Stomach (tissue), 9 donors: ENCODE measurements around the gene TMEM131. TPM values are rescaled to one million over a fixed set of nuclear protein-coding genes. Genes with fewer than 3 reads are reported as not detected.

Experiments
- DNase-seq, 2 donors: peaks; one replicate each; pipeline versions ENCODE4 v3.0.0 to v3.0.0-alpha.2; 2013 to 2019
- H3K27ac ChIP-seq, 5 donors: fragments of 200-600 bp in 4 of 5; sonication (generic) in 4 of 5; one replicate each; pipeline ENCODE4 v1.5.1; 2013 to 2019; ENCODE audit warnings: mild to moderate bottlenecking in 1 of 5, moderate library complexity in 1 of 5
- H3K27me3 ChIP-seq, 3 donors: fragments of 200-600 bp; sonication (generic); one replicate each; pipeline ENCODE4 v1.5.1; 2017 to 2019; ENCODE audit warnings: mixed run types in 1 of 3
- H3K36me3 ChIP-seq, 4 donors: fragments of 200-600 bp; sonication (generic); 1 replicate in 3 of 4; 2 replicates in 1 of 4; pipeline ENCODE4 v1.5.1; 2016 to 2019
- H3K4me1 ChIP-seq, 4 donors: fragments of 200-600 bp; sonication (generic); one replicate each; pipeline ENCODE4 v1.5.1; 2016 to 2019
- H3K4me3 ChIP-seq, 4 donors: fragments of 200-600 bp; sonication (generic) in 3 of 4; one replicate each; pipeline ENCODE4 v1.5.1; 2016 to 2019; ENCODE audit warnings: mild to moderate bottlenecking in 1 of 4
- H3K9me3 ChIP-seq, 4 donors: fragments of 200-600 bp; sonication (generic); one replicate each; pipeline ENCODE4 v1.5.1; 2016 to 2019
- CTCF ChIP-seq, 7 experiments: fragments of 450-650 bp in 4 of 7; fragments of 200-600 bp in 3 of 7; sonication (generic) in 3 of 7; IDR thresholded peaks; one replicate each; pipeline ENCODE4 v1.5.1; 2016 to 2019; ENCODE audit warnings: antibody characterized with exemption in 7 of 7, control low read depth in 2 of 7, mild to moderate bottlenecking in 1 of 7
- EP300 ChIP-seq: sonication (generic); formaldehyde crosslinking; IDR thresholded peaks from one replicate; pipeline ENCODE4 v1.6.1; 2017; ENCODE audit warnings: antibody characterized with exemption
- POLR2A ChIP-seq, 4 donors: fragments of 450-650 bp; IDR thresholded peaks; one replicate each; pipeline ENCODE4 v1.6.1; 2016; ENCODE audit warnings: antibody characterized with exemption in 4 of 4, control low read depth in 2 of 4, mild to moderate bottlenecking in 1 of 4, moderate library complexity in 1 of 4
- POLR2AphosphoS5 ChIP-seq, 3 donors: sonication (generic); formaldehyde crosslinking; IDR thresholded peaks; one replicate each; pipeline ENCODE4 v1.6.1; 2016; ENCODE audit warnings: antibody characterized with exemption in 3 of 3
- WGBS, 5 donors: extraction: QIAGEN DNeasy Blood & Tissue Kit in 3 of 5; methylation state at CpG; one replicate each; pipeline versions ENCODE4 v1.1.5 to v1.1.7; 2013 to 2018; 5-methylcytosine and 5-hydroxymethylcytosine counted together
- intact Hi-C: fragments of 100-400 bp; cut with DNase I; formaldehyde crosslinking; loops from one replicate; pipeline ENCODE4 v1.15.1; 2023; ENCODE audit warnings: low total_unique reads
- polyA plus RNA-seq, 3 donors: library from polyadenylated mRNA; stranded (reverse); fragments of 200-250 nt; gene quantifications; one replicate each; pipeline ENCODE4 v1.2.3, GENCODE V29; 2013
- total RNA-seq, 5 donors: library from RNA; depleted of rRNA; stranded (reverse); fragments of >200 nt; gene quantifications; one replicate each; pipeline versions ENCODE4 v1.1.0 to v1.2.3, GENCODE V29; 2014 to 2016
- donor health status: healthy with polysubstance abuse.
- donor health status: Bipolar disorder and iron deficiency.
- donor health status: healthy.

Gene TMEM131
- total and polyA plus RNA-seq, 8 donors = 4.4 to 119 (median 43.1) TPM

GRCh38 chr2:97928591-97928990, 67.2 kb downstream of the TMEM131 start:
- H3K27ac ChIP-seq = no peak overlapping the region
- no peak overlapping the region for H3K4me3 ChIP-seq
- H3K4me1 ChIP-seq = peaks cover 0 to 41% (median 28%) of the 10 kb centered on the region in 4 donors
- no peak for DNase-seq
- 96 to 98% (median 97%) methylated on average over 3 of the region's 3 CpGs for WGBS, 5 donors
- H3K36me3 ChIP-seq = peaks cover 6 to 24% (median 22%) of the 10 kb centered on the region in 4 donors
- no peak for TF ChIP-seq POLR2AphosphoS5 (IDR thresholded peaks at IDR 0.05)
- TF ChIP-seq EP300 = no peak
- TF ChIP-seq CTCF (IDR thresholded peaks at IDR 0.05) = no peak
- TF ChIP-seq POLR2A (IDR thresholded peaks at IDR 0.05) = no peak
- H3K9me3 ChIP-seq = no peaks in the 10 kb centered on the region
- H3K27me3 ChIP-seq = no peaks in the 10 kb centered on the region
- intact Hi-C loops = no loop called here

- no peaks in the 10 kb centered on the region for H3K9me3 ChIP-seq
- 38 to 69% (median 57%) methylated on average over 2 of the region's 2 CpGs for WGBS, 5 donors
- no peak for DNase-seq
- H3K4me1 ChIP-seq = peaks cover 0 to 29% (median 25%) of the 10 kb centered on the region in 4 donors
- peaks cover 6 to 38% (median 24%) of the 10 kb centered on the region in 4 donors for H3K36me3 ChIP-seq
- no peak for TF ChIP-seq POLR2A (IDR thresholded peaks at IDR 0.05)
- TF ChIP-seq CTCF (IDR thresholded peaks at IDR 0.05) = no peak
- no peak for TF ChIP-seq EP300
- TF ChIP-seq POLR2AphosphoS5 (IDR thresholded peaks at IDR 0.05) = no peak
- no peaks in the 10 kb centered on the region for H3K27me3 ChIP-seq
- intact Hi-C loops = no loop called here
- H3K27ac ChIP-seq = no peak overlapping the region
- H3K4me3 ChIP-seq = no peak overlapping the region
These were observed 68.8 kb downstream of the TMEM131 start for GRCh38 chr2:97926946-97927345.

GRCh38 chr2:97924194-97924593, 71.6 kb downstream of the TMEM131 start:
- Histone ChIP-seq H3K27me3 (no peaks in the 10 kb centered on the region), H3K4me1 (peaks cover 0 to 2% (median under 1%) of the 10 kb centered on the region in 4 donors), H3K36me3 (peaks cover 6 to 40% (median 26%) of the 10 kb centered on the region in 4 donors), H3K9me3 (no peaks in the 10 kb centered on the region), H3K4me3 (no peak overlapping the region), H3K27ac (no peak overlapping the region)
- intact Hi-C loops = no loop called here
- TF ChIP-seq CTCF (IDR thresholded peaks at IDR 0.05) (no peak), POLR2A (IDR thresholded peaks at IDR 0.05) (no peak), EP300 (no peak), POLR2AphosphoS5 (IDR thresholded peaks at IDR 0.05) (no peak)
- DNase-seq = no peak
- WGBS, 5 donors = 95 to 100% (median 97%) methylated on average over 3 to 4 of the region's 4 CpGs

- 91 to 99% (median 94%) methylated on average over 3 of the region's 3 CpGs for WGBS, 5 donors
- Histone ChIP-seq H3K36me3 (peaks cover 6 to 28% (median 16%) of the 10 kb centered on the region in 4 donors), H3K4me3 (no peak overlapping the region), H3K4me1 (peaks cover 0 to 6% (median 0%) of the 10 kb centered on the region in 4 donors), H3K27me3 (no peaks in the 10 kb centered on the region), H3K27ac (no peak overlapping the region), H3K9me3 (no peaks in the 10 kb centered on the region)
- no peak for TF ChIP-seq CTCF (IDR thresholded peaks at IDR 0.05)
- no peak for TF ChIP-seq POLR2A (IDR thresholded peaks at IDR 0.05)
- no peak for TF ChIP-seq POLR2AphosphoS5 (IDR thresholded peaks at IDR 0.05)
- no peak for TF ChIP-seq EP300
- intact Hi-C loops = no loop called here
- DNase-seq = no peak
These were observed 75.9 kb downstream of the TMEM131 start for GRCh38 chr2:97919858-97920257.
